Measurements from ENCODE around the gene PTTG1IP.

- TF ChIP-seq, protein P1, sequence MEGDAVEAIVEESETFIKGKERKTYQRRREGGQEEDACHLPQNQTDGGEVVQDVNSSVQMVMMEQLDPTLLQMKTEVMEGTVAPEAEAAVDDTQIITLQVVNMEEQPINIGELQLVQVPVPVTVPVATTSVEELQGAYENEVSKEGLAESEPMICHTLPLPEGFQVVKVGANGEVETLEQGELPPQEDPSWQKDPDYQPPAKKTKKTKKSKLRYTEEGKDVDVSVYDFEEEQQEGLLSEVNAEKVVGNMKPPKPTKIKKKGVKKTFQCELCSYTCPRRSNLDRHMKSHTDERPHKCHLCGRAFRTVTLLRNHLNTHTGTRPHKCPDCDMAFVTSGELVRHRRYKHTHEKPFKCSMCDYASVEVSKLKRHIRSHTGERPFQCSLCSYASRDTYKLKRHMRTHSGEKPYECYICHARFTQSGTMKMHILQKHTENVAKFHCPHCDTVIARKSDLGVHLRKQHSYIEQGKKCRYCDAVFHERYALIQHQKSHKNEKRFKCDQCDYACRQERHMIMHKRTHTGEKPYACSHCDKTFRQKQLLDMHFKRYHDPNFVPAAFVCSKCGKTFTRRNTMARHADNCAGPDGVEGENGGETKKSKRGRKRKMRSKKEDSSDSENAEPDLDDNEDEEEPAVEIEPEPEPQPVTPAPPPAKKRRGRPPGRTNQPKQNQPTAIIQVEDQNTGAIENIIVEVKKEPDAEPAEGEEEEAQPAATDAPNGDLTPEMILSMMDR (tag by site-specific recombination; IDR thresholded peaks at IDR 0.05) = no peak
- TF ChIP-seq ZNF776 (tag by site-specific recombination; IDR thresholded peaks at IDR 0.05; ENCODE audit: borderline replicate concordance) = no peak
- no peak for TF ChIP-seq WT1 (tag by site-specific recombination; IDR thresholded peaks at IDR 0.05)
- TF ChIP-seq YY1 (tag by site-specific recombination; IDR thresholded peaks at IDR 0.05) = no peak
- no peak for TF ChIP-seq ZNF501 (tag by site-specific recombination; IDR thresholded peaks at IDR 0.05)
- TF ChIP-seq ZNF629 (tag by site-specific recombination; IDR thresholded peaks at IDR 0.05) = no peak
- no peak for TF ChIP-seq ZNF416 (tag by site-specific recombination; IDR thresholded peaks at IDR 0.05)
- TF ChIP-seq ZNF114 (tag by site-specific recombination; IDR thresholded peaks at IDR 0.05) = no peak
- TF ChIP-seq ZNF112 (tag by site-specific recombination; IDR thresholded peaks at IDR 0.05) = no peak
- no peak for TF ChIP-seq ZNF677 (tag by site-specific recombination; IDR thresholded peaks at IDR 0.05)
- TF ChIP-seq KLF7 (tag by site-specific recombination; IDR thresholded peaks at IDR 0.05; ENCODE audit: borderline replicate concordance) = no peak
- peak; percentile 70 for TF ChIP-seq ZNF184 (tag by site-specific recombination; IDR thresholded peaks at IDR 0.05)
- no peak for TF ChIP-seq ZNF274 (IDR thresholded peaks at IDR 0.05; ENCODE audit: low read length)
- TF ChIP-seq ZNF274 (tag by site-specific recombination; IDR thresholded peaks at IDR 0.05; ENCODE audit: borderline replicate concordance) = no peak
- TF ChIP-seq ZBTB26 (tag by site-specific recombination; optimal IDR thresholded peaks at IDR 0.05) = no peak
Measured at GRCh38 chr21:44822484-44823178, 50.9 kb downstream of the PTTG1IP start.

Data from HEK293 (cell line).